ENCODE measurements around the gene LRRC75A.
"Not testable (repeated sequence)": the region's sequence is repeated elsewhere in the genome, so short reads cannot be mapped to it uniquely, and the experiment has no call there.

Gene LRRC75A

DNA sequence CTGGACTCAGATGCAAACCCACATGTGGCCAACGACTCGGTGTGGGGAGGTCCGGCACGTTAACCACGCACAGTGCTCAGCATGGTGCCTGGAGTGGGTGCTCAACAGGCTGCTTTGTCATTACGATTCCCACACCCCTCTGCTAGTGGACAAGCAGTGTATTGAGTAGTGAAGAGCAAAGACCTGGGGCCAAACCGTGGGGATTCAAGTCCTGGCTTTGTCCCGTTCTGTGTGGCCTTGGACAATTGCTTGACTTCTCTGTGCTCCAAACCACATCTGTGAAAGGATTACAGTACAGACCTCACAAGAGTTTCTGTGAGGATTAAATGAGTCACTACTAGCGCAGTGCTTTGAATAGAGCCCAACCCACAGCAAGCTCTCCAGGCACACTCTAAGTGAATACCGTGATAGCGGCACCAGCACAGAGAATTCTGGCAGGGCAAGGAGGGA, 42.8 kb downstream of the LRRC75A start:
- no peak for DNase-seq

DNA sequence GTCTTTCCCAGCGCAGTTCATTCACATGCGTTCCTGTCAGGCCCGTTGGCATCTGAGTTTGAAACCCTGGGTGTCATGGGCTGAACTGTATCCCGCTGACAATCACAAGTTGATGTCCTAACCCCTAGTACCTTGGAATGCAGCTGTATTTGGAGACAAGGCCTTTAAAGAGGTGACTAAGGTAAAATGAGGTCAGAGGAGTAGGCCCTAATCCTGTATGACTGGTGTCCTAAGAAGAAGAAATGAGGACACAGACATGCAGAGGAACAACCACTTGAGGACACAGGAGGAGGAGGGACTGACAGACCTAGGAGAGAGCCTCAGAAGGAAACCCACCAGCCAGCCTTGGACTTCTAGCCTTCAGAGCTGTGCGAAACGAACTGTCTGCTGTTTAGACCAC, 43.5 kb downstream of the LRRC75A start:
- no peak for DNase-seq

DNA sequence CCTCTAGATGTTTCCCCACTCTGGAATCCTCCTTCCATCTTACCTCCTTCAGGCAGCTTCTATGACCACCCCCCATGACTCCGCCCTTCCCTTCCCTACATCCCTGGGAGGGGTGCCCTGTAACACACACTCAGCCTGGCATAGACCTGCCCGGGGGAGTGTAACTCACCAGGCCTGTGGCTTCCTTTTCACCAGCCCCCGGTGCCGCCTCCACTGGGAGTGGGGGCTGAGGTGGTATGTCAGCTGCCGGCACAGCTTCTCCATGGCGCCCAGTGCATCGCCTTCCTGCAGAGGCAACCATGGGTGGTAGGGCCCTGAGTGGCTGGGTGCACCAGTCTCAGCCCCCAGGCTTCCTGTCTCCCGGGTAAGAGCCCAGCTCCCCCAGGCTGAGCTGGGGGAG, 44.3 kb downstream of the LRRC75A start:
- no peak for DNase-seq

DNA sequence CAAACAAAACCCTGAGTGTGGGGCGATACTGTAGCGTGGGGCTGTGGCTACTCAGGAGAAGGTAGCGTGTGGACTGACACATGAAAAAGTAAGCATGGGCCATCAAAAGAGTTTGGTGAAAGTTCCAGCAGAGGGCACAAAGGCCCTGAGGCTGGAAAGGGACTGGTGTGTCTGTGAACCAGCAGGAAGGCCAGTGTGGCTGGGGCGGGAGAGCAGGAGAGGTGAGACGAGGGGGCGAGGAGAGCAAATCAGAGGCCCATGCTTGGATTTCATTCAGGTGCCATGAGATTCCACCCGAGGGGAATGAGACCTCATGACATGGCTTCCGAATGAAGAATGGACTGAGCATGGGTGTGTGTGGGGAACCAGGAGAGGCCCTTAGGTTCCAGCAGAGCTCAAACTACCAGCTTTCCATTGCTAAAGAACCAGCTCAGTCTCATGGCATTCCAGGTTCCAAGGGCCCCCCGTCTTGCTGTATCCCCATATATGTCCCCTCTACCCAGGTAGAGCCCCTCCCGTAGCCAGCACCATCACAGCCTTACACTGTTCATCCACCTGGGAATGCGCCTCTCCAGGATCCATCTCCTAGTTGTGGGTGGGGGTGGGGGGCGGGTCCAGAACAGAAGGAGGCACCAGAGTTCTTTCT, 45.5 kb downstream of the LRRC75A start:
- no peak for DNase-seq

DNA sequence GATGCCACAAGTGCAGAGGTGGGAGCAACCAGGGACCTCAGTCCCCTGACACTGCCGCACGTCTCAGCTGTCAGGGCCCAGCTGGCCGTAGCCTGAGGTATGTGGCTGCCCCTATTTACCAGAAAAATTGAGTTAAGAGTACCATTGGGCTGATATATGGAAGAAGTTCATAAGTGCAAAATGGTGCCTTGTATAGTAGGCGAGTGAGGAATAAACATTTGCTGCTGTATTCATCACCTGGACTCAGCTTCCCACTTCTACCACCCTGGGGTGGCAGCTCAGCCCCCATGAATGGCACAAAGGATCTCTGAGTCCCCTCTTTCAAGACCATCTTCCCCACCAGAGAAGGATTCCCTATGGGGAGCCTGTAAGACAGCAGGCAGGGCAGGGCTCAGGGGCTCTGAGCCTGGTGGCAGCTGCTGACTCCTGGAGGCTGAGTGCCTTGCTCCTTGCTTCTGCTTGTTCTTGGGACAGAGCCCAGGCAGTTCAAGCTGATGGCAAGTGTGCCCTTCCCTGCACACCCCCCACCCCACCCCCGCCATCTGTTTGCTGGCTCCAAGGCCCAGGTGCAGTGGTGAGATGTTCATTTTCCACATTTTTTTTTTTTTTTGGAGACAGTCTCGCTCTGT, 47.6 kb downstream of the LRRC75A start:
- no peak for DNase-seq

DNA sequence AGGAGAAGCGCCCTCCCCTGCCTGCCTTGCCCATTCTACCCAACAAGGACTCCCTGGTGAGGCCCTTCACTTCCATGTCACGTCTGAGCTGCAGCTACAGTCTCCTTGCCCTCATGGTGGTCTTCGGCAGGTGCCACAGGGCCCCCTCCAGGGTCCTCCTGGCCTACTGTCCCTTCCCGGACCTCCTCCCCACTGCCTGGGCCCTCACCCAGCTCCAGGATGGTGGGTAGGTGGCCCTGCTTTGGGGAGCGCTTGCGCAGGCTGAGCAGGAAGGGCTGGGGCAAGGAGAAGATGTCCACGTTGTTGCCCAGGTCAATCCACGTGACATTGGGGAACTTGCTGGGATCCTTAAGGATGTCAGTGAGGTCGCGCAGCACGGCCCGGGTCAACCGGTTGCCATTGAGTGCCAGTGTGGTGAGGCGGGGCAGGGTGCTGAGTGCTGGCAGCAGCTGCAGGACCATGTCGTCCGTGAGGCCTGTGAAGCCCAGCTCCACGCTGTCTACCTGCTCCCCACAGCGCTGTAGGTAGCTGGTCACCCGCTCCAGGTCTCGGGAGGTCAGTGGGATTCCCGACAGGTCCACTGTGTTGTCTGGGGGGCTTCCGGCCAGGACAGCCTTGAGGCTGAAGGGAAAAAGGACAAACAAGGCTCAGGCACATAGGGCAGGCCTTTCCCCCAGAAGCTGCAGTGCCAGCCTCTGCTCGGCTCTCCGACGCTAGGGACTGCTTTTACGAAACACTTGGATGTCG, 48.3 kb downstream of the LRRC75A start:
- DNase-seq = no peak

DNA sequence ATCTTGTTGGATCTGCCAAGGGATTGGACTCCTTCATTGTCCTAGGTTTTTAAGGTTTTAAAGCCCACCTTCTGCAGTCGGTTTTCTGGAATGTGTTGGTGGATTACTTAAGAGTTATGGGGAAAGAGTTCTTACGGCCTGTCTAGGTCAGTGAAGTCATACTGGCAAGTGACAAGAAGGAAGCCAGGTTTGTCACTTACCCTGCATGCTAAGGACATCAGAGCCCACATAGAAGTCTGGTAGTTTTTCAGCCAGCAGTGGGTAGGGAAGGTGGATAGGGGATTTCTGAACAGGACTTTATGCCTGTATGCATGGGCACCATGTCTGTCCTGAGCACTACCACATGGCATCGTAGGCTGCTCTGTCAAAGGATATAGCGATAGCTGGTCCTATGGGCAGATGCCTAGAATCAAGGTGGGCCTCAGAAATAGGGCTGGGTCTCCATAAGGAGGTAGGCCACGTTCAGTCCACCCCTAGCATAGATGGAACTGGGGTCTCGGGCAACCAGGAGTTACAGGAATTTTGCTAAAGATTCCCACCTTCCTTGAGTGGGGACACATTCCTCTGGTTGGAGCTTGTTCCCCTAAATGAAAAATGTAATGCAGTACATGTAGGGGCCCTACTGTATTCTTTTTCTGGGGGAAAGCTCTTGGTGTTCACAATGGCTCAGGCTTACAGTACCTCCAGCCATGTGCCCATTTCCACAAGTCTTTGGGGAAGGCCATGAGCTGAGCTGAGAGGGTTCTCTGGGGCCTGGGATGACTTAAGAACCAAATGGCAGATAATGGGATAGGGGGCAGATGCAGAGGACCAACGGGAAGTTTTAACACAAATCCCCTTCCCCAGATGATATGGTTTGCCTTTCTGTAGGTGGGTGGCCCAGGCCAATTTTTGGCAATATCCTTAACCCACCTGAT, 49.1 kb downstream of the LRRC75A start:
- DNase-seq = no peak

DNA sequence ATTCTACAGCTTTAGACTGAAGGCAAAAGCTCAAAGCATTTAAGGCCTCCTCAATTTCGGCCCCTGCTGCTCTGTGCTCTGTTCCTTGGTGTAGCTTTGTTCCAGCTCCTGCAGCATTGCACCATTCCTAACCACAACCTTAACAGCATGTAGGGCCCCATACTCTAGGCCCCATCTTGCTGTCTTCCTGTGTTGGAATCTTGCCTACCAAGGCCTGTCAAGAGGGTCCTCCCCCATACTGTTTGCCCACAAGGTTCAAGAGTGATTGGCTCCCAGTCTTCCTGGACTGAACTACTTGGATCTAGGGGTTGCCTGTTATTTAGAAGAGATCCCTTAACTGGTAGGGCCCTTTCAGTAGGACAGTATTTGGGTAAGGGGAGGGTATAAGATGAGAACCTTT, 49.9 kb downstream of the LRRC75A start:
- no peak for DNase-seq

DNA sequence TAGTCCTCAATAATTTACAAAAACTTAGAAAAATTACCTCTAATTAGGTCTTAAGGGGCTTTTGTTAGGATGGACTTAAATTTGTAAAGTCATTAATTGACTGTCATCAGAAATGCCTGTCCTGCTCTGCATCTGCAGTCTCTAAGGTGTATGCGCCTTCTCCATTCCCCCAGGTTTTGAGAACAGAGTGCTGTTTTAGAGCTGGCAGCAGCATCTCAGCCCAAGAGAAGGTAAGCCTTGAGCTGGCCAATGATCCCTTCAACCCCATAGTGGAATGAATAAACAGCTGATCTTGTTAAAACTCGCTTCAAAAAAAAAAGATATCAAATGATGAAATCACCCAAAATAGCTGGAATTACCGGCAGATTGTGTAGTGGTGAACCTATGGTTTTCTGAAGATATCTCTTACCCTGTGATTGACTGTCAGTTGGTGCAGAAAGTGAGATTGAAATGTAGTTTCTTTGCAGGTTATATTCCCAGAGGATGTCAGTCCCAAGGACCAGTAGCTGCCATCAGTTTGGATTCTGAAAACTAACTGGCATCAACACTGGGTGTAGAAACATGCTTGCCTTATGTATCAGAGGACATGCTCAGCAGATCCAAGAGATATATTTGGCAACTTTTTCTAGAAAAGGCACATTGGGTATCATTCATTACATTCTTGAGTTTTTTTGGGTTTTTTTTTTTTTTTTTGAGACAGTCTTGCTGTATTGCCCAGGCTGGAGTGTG, 50.9 kb downstream of the LRRC75A start:
- DNase-seq = no peak

DNA sequence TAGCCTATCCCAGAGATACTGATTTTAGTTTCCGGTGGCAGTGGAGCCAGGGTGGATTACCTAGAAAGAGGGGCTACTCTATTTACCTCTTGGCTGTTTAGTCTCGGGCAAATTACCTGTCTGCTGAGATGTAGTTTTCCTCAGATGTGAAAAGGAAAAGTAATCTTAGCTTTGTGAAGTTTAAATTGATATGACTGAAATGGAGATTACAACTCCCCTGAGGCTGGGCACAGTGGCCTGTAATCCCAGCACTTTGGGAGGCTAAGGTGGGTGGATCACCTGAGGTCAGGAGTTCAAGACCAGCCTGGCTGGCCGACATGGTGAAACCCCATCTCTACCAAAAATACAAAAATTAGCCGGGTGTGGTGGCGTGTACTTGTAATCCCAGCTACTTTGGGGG, 51.6 kb downstream of the LRRC75A start:
- DNase-seq = not testable (repeated sequence)

DNA sequence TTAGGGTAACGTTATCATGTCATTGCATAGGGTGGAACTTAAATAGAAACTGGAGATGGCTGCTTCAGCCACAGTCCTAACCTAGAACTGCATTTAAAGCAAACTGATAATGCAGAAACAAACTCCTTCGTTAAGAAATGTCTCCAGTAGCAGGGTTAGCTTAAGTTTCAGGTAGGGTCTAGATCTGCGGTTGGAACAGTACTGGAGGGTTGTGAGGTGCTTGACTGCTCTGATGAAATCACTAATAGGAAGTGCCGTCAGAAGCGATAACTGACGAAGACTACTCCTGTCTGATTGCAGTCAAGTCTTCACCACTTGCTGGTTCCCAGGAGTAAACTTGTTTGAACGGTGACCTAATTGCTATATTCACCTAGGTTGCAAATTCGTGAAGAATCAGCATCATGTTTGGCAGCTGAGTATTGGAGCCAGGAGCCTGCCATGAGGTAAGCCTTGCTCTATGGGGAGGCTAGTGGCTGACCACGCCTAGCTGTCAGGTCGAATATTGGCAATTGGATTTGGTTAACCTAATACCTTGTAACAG, 52.1 kb downstream of the LRRC75A start:
- no peak for DNase-seq

DNA sequence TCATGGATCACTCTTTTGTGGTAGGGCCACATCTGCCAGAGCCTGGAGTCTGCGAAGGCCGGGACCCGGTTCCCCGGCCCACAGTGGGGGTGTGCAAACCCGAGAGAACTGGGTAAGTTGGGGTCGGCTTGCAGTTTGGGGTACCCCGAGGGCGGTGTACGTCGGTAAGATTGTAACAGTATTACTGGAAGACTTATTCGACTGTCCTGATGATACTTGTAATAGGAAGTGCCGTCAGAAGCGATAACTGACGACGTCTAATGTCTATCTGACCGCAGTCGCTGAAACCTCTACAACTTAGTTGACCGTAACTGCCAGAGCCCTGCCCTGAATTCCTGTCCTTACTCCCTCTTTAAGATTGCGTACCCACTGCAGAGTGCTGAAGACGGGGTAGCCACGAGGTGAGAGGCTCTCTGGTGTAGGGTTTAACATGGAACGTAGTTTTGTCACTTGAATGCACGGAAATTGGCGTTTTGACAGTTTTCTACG, 52.6 kb downstream of the LRRC75A start:
- no peak for DNase-seq

DNA sequence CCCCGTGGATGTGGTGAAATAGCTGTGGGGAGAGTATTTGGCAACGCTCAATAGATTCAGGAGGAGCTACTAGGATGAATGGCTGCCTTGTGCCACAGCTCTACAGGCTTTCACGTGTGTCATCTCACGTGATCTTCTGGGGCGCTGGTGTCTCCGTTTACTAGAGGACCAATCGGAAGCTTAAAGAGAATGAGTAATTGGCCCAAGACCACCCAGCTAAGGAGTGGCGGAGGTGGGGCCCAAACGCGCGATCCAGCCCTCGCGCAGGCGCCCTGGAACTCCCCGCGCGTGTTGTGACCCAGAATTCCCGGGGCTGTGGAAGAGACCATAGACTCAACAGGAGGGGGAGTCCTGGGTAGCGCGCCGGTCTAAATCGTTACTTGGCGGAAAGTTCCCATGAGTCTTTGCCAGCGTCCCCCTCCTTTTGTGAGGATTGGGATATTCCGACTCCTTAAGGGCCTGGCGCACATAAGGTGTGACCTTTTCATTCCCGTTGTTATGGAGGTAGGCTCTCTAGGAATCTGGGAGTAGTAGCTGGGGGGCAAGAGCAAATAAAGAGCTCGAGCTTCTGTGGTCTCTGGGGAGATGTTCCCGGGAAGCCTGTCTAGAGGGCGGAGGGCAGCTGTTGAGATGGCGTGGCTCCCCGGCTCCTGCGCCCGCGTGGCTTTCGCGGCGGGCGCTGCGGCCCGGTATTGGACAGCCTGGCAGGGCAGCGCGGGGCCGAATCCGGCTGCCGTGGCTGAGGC, 53.3 kb downstream of the LRRC75A start:
- DNase-seq = peak; percentile 98

DNA sequence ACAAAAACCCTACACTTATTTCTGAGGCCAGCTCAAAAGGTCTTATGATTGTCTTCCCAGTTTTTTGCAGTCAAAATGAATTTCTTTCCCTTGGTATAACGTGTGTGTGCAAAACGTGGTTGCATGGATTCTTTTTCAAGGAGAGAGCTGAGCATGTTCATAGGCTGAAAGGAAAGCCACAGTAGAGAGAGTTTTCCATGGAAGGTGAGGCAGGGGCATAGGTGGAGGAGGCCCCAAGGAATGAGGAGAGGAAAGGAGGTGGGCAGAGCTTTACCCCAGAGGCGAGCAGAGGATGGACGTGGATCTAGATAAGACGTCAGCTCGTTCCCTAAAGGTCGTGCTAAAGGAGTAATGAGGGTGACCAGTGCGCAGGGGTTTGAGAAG, 53.8 kb downstream of the LRRC75A start:
- no peak for DNase-seq

DNA sequence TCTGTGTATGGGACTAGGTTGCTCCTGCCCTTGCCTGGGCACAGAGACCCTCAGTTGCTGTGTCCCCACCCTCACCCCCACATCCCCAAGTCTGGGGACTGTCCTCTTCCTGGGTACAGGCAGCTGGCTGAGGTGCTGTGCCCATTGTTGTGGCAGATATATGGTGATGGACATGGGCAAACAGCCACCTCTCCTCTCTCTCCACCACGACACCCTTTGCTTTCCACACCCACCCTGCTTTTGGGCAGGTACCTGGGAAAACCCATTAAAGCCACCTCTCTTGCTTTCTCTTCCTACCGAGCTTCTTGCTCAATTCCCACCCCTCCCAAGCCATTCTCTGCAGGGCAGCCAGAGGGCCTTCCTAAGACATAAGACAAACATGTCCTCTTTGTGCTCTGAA, 54.9 kb downstream of the LRRC75A start:
- no peak for DNase-seq

DNA sequence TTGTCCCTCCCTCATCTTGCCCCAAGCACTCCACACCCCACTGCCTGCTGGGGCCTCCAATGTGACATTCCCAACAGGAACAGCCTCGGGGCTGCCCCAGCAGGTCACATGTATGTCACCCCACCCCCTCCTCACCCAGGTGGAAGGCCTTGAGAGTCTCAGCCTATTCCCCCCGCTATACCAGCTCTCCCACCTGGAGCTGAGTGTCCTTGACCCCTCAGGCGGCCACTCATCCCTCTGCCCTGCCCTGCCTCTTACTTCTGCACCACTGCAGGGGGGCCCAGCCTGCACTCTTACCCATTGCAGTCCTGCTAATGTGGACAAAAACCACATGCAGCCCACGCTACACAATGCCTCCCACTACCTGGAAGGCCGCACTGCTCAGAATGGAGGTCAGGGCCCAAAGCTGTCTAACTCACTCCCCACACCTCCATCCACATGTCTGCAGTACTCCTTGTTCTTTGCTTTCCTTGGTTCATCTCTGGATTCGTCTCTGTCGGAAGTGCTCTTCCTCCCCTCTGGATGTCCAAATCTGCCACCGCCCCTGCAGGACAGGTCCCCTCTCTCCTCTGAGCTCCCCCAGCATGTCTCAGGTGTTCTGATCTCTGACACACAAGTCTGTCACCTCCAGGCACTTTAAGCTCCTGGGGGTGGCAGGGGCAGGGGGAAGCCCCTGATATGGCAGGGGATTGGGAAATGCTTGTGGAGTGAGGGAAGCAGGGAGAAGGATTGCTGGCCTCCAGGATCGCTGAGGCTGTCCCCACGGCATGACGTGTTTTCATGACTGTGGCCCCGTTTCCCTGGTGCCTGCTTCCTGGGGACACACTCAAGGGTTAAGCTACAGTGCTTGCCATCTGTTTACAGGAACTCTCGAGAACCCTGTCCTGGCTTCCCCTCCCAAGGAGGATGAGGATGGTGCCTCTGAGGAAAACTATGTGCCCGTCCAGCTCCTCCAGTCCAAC, 55.8 kb downstream of the LRRC75A start:
- no peak for DNase-seq

DNA sequence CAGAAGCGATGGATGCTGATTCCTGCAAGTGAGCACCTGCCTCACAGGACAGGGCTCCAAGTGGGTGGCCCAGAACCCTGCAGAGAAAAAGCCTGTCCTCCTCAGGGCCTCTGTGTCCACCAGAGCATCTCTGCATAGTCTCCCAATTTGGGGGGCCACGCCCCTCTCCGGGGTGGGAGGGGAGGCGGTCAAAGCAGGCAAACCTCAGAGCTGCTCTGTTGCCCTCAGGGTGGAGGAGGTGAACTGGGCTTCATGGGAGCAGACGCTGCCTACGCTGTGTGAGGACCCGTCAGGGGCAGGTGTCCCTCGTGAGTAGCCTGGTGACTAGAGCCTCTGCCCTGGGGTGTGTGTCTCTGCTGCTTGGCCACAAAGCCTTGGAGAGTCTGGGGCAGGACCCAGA, 57.3 kb downstream of the LRRC75A start:
- DNase-seq = no peak

DNA sequence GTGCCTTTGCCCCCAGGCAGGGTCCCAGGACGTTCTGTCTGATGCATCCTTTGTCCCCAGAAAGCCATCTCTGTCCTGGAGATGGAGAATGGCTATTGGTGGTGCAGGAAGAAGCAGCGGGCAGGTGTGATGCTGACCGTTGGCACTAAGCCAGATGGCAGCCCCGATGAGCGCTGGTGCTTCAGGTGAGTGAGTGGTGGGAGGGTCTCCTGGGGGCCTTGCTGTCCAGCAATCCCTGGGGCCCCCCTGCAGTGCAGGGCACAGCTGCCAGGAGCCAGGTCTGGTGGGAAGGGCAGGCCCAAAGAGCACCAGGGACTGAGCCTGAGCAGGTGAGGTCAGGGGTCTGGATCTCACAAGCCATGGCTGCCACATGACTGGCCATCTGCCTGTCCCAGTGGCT, 58.5 kb downstream of the LRRC75A start:
- no peak for DNase-seq

DNA sequence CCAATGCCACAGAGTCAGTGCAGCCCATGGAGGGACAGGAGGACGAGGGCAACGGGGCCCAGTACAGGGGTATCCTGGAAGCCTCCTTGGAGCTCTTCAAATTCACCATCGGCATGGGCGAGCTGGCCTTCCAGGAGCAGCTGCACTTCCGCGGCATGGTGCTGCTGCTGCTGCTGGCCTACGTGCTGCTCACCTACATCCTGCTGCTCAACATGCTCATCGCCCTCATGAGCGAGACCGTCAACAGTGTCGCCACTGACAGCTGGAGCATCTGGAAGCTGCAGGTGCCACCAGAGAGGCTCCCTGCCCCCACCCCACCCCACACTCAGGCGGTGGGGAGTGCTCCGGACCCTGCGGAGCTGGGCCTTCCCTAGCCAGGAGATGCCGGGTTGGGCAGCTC, 60.0 kb downstream of the LRRC75A start:
- no peak for DNase-seq

DNA sequence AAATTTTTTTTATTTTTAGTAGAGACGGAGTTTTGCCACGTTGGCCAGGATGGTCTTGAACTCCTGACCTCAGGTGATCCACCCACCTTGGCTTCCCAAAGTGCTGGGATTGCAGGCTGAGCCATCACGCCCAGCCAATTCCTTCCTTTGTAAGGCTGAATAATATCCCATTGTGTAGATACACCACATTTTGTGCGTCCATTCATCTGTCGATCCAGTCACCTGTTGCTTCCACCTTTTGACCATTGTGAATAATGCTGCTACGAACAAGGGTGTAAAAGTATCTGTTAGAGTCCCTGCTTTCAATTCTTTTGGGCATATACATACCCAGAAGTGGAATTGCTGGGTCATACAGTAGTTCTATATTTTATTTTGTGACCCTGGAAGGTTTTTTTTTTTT, 61.3 kb downstream of the LRRC75A start:
- no peak for DNase-seq
